HepG2 (cell line): ENCODE measurements around the gene CCT8. TPM values are rescaled to one million over a fixed set of nuclear protein-coding genes. Genes with fewer than 3 reads are reported as not detected.
A peak's percentile ranks its signal among the peaks of the same experiment; 100 is the strongest.

Experiments
- ATAD3A ChIP-seq: sonication (generic); formaldehyde crosslinking; IDR thresholded peaks from 2 replicates; pipeline ENCODE4 v1.4.0; 2020; ENCODE audit warnings: missing genetic modification reagents
- CENPT ChIP-seq: sonication (generic); formaldehyde crosslinking; IDR thresholded peaks from 2 replicates; pipeline ENCODE4 v1.8.0; 2022; ENCODE audit warnings: low read depth, mild to moderate bottlenecking, moderate library complexity, missing genetic modification reagents
- CHCHD3 ChIP-seq: sonication (generic); formaldehyde crosslinking; IDR thresholded peaks from 2 replicates; pipeline ENCODE4 v1.8.0; 2022; ENCODE audit warnings: mild to moderate bottlenecking, missing genetic modification reagents, moderate library complexity
- HMGXB4 ChIP-seq, 2 experiments: sonication (generic) in 1 of 2; formaldehyde crosslinking in 1 of 2; IDR thresholded peaks; 2 replicates each; pipeline versions ENCODE4 v1.4.0 to v1.6.1; 2018 to 2020; ENCODE audit warnings: missing genetic modification reagents in 2 of 2, borderline replicate concordance in 1 of 2, low read depth in 1 of 2, mild to moderate bottlenecking in 1 of 2, missing biosample characterization in 1 of 2
- HOXA7 ChIP-seq: sonication (generic); formaldehyde crosslinking; IDR thresholded peaks from 2 replicates; pipeline ENCODE4 v1.8.1; 2022; ENCODE audit warnings: mild to moderate bottlenecking, missing genetic modification reagents, moderate library complexity
- MTF2 ChIP-seq: sonication (generic); formaldehyde crosslinking; IDR thresholded peaks from 2 replicates; pipeline ENCODE4 v1.5.0; 2020; ENCODE audit warnings: missing genetic modification reagents, borderline replicate concordance
- NR2F1 ChIP-seq, 2 experiments: fragments of 450-650 bp in 1 of 2; formaldehyde crosslinking in 1 of 2; IDR thresholded peaks; 2 replicates each; pipeline versions ENCODE4 v1.5.0 to v1.6.1; 2016 to 2020; ENCODE audit warnings: mild to moderate bottlenecking in 1 of 2, missing compliant biosample characterization in 1 of 2, missing genetic modification reagents in 1 of 2, moderate library complexity in 1 of 2
- NR2F2 ChIP-seq: IDR thresholded peaks from 2 replicates; pipeline ENCODE4 v1.6.1; 2012; ENCODE audit warnings: low read depth, inconsistent platforms, borderline replicate concordance
- ZNF230 ChIP-seq: sonication (generic); formaldehyde crosslinking; IDR thresholded peaks from 2 replicates; pipeline ENCODE4 v1.4.0; 2020; ENCODE audit warnings: mild to moderate bottlenecking, missing genetic modification reagents
- ZNF263 ChIP-seq: sonication (generic); formaldehyde crosslinking; IDR thresholded peaks from 2 replicates; pipeline ENCODE4 v1.4.0; 2020; ENCODE audit warnings: missing genetic modification reagents
- ZNF292 ChIP-seq: sonication (generic); formaldehyde crosslinking; IDR thresholded peaks from 2 replicates; pipeline ENCODE4 v1.8.1; 2022; ENCODE audit warnings: mild to moderate bottlenecking, low read depth, missing genetic modification reagents, borderline replicate concordance
- ZNF343 ChIP-seq: sonication (generic); formaldehyde crosslinking; IDR thresholded peaks from 2 replicates; pipeline ENCODE4 v1.4.0; 2020; ENCODE audit warnings: mild to moderate bottlenecking, missing genetic modification reagents
- polyA plus RNA-seq, 8 experiments: library from polyadenylated mRNA; depleted of rRNA in 3 of 8; stranded (reverse) in 7 of 8; unstranded in 1 of 8; fragments of >200 nt; fragmentation: Illumina TruSeq in 4 of 8; extraction: Trizol in 4 of 8; gene quantifications; 2 replicates each; pipeline versions ENCODE4 v1.2.1 to v1.2.3, GENCODE V29; 2011 to 2016; ENCODE audit warnings: low read depth in 4 of 8, missing spikeins in 1 of 8, mixed read lengths in 1 of 8; ENCODE audit not compliant: insufficient read depth in 1 of 8
- total RNA-seq, 5 experiments: library from RNA; depleted of rRNA; stranded (reverse); fragments of >200 nt; fragmentation: Illumina TruSeq; extraction: Trizol; gene quantifications; 2 replicates each; pipeline ENCODE4 v1.2.3, GENCODE V29; 2016; ENCODE audit warnings: low read depth in 1 of 5
- TF ChIP-seq, protein P1 (sequence below): sonication (generic); formaldehyde crosslinking; IDR thresholded peaks from 2 replicates; pipeline ENCODE4 v1.4.0; 2020; ENCODE audit warnings: missing genetic modification reagents, low read depth, mild to moderate bottlenecking, borderline replicate concordance
- TF ChIP-seq, protein P2 (sequence below): sonication (generic); formaldehyde crosslinking; IDR thresholded peaks from 2 replicates; pipeline ENCODE4 v1.4.0; 2020; ENCODE audit warnings: missing genetic modification reagents
- TF ChIP-seq, protein P3 (sequence below): sonication (generic); formaldehyde crosslinking; IDR thresholded peaks from 2 replicates; pipeline ENCODE4 v1.4.0; 2020; ENCODE audit warnings: mild to moderate bottlenecking, missing genetic modification reagents
- TF ChIP-seq, protein P4 (sequence below), 2 experiments: sonication (generic) in 1 of 2; formaldehyde crosslinking in 1 of 2; IDR thresholded peaks; 2 replicates each; pipeline versions ENCODE4 v1.4.0 to v1.6.1; 2016 to 2020; ENCODE audit warnings: borderline replicate concordance in 1 of 2, low read depth in 1 of 2, mild to moderate bottlenecking in 1 of 2, missing genetic modification reagents in 1 of 2

CCT8 gene
- total and polyA plus RNA-seq, 2 of the 13 experiments (the other 11 are each of a cell fraction or from before 2014, with no cell fraction given) = 127 to 325 TPM

DNA sequence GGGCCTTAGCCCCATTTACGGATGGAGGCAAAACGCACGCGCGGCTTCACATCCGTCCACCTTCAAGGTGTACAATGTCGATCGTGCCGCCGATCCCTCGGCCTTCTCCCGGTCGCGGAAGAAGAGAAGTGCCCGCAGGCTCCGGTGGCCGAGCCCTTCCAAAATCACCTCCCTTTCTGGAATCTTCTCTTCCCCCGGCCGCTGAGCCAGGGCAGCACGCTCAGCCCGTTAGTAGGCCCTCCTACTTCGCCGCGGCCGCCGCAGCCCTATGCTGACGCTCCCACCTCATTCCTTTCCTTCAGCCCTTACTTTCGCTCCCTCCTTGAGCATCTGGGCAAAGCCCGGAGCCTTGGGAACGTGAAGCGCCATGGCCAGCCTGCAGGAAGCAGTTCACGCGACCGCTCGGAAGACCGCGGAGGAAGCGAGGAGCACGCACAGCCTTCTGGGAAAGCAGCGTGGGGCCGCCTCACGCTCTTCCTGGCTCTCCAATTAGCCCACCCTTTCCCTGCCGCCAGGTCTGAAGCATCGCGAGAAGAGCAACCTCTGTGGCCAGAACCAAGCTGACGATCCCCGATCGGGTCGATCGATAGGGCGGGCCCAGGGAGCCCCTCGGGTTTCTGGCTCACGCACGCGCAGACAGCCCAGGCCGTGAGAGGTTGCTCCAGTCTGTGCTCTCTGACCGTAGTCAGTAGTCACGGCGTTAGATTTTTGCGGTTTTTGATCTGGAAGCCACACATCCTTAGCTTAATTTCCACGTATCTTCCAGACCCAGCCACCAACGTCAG, at the start of gene CCT8 (continued):
- peak; percentile 50; the same call in 1 of the 2 replicates for TF ChIP-seq MTF2 (CRISPR knock-in tag)
- TF ChIP-seq ZNF343 (CRISPR knock-in tag) = 0 out of 2 replicates have a peak, but pooled peaks have one; percentile 72
- TF ChIP-seq ZNF292 = no peak
- no peak for TF ChIP-seq HOXA7 (CRISPR knock-in tag)
- TF ChIP-seq, protein P1, sequence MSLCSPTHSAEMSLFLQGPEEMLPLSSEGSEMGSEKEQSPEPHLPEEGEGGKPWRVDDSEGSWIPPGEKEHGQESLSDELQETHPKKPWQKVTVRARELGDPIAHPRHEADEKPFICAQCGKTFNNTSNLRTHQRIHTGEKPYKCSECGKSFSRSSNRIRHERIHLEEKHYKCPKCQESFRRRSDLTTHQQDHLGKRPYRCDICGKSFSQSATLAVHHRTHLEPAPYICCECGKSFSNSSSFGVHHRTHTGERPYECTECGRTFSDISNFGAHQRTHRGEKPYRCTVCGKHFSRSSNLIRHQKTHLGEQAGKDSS (CRISPR knock-in tag) = peak; percentile 71; the same call in 1 of the 2 replicates
- no peak; the same call in 1 of the 2 replicates for TF ChIP-seq NR2F2
- 0 out of 2 replicates have a peak, but pooled peaks have one; percentile 54 for TF ChIP-seq ZNF230 (CRISPR knock-in tag)
- peak; percentile 73 to 85; a peak in 3 of 4 replicates for TF ChIP-seq HMGXB4 (CRISPR knock-in tag; IDR thresholded peaks at IDR 0.05; ENCODE audit: borderline replicate concordance in 1 of 2, low read depth in 1 of 2)
- TF ChIP-seq ATAD3A (CRISPR knock-in tag) = no peak
- TF ChIP-seq, protein P2, sequence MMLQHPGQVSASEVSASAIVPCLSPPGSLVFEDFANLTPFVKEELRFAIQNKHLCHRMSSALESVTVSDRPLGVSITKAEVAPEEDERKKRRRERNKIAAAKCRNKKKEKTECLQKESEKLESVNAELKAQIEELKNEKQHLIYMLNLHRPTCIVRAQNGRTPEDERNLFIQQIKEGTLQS (CRISPR knock-in tag) = no peak; the same call in 1 of the 2 replicates
- TF ChIP-seq ZNF263 (CRISPR knock-in tag) = no peak; the same call in 1 of the 2 replicates
- TF ChIP-seq CHCHD3 (CRISPR knock-in tag) = no peak
- TF ChIP-seq, protein P3, sequence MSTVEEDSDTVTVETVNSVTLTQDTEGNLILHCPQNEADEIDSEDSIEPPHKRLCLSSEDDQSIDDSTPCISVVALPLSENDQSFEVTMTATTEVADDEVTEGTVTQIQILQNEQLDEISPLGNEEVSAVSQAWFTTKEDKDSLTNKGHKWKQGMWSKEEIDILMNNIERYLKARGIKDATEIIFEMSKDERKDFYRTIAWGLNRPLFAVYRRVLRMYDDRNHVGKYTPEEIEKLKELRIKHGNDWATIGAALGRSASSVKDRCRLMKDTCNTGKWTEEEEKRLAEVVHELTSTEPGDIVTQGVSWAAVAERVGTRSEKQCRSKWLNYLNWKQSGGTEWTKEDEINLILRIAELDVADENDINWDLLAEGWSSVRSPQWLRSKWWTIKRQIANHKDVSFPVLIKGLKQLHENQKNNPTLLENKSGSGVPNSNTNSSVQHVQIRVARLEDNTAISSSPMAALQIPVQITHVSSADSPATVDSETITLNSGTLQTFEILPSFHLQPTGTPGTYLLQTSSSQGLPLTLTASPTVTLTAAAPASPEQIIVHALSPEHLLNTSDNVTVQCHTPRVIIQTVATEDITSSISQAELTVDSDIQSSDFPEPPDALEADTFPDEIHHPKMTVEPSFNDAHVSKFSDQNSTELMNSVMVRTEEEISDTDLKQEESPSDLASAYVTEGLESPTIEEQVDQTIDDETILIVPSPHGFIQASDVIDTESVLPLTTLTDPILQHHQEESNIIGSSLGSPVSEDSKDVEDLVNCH (CRISPR knock-in tag) = no peak
- TF ChIP-seq CENPT (CRISPR knock-in tag) = no peak
- no peak for TF ChIP-seq NR2F1 (CRISPR knock-in tag; IDR thresholded peaks at IDR 0.05)
- TF ChIP-seq, protein P4, sequence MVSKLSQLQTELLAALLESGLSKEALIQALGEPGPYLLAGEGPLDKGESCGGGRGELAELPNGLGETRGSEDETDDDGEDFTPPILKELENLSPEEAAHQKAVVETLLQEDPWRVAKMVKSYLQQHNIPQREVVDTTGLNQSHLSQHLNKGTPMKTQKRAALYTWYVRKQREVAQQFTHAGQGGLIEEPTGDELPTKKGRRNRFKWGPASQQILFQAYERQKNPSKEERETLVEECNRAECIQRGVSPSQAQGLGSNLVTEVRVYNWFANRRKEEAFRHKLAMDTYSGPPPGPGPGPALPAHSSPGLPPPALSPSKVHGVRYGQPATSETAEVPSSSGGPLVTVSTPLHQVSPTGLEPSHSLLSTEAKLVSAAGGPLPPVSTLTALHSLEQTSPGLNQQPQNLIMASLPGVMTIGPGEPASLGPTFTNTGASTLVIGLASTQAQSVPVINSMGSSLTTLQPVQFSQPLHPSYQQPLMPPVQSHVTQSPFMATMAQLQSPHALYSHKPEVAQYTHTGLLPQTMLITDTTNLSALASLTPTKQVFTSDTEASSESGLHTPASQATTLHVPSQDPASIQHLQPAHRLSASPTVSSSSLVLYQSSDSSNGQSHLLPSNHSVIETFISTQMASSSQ (IDR thresholded peaks at IDR 0.05; ENCODE audit: low read depth) = peak; percentile 41; the same call in 1 of the 2 replicates
- TF ChIP-seq, protein P4 (CRISPR knock-in tag; IDR thresholded peaks at IDR 0.05; ENCODE audit: borderline replicate concordance) = no peak; the same call in 1 of the 2 replicates
